SK-N-SH (cell line): ENCODE results near the gene D2HGDH. TPM values are rescaled to one million over a fixed set of nuclear protein-coding genes. Genes with fewer than 3 reads are reported as not detected.
A peak's percentile ranks its signal among the peaks of the same experiment; 100 is the strongest.

Source experiments
- CTCF ChIA-PET: fragments of 300-600, 350-600 bp; formaldehyde crosslinking; extraction: SDS; loops from one replicate; lab custom pipeline; 2021; lab: Yijun Ruan, JAX
- POLR2A ChIA-PET: fragments of 350-600 bp; sonication (Branson Sonifier 250); formaldehyde crosslinking; extraction: SDS; loops from one replicate; lab custom pipeline; 2020; ENCODE audit warnings: antibody characterized with exemption, inconsistent platforms; lab: Yijun Ruan, JAX
- DNase-seq: peaks from one replicate; pipeline ENCODE4 v3.0.0; 2012
- H2AFZ ChIP-seq: fragments of 200-600 bp; sonication (generic); 2 replicates; pipeline ENCODE4 v1.8.1; 2016; ENCODE audit warnings: antibody characterized with exemption, mild to moderate bottlenecking, low read depth
- H3F3A ChIP-seq: fragments of 200-600 bp; sonication (generic); replicated peaks from 2 replicates; pipeline ENCODE3; 2016; ENCODE audit warnings: antibody characterized with exemption, mild to moderate bottlenecking; ENCODE audit not compliant: insufficient read depth
- H3K27ac ChIP-seq, 2 experiments: fragments of 200-500 bp in 1 of 2; fragments of 200-600 bp in 1 of 2; sonication (Bioruptor generic) in 1 of 2; sonication (generic), shearing (Covaris generic) in 1 of 2; 2 replicates each; pipeline versions ENCODE4 v1.5.1 to v1.6.1; 2014 to 2016; ENCODE audit warnings: low read depth in 2 of 2, inconsistent platforms in 1 of 2, low read length in 1 of 2, mild to moderate bottlenecking in 1 of 2, mixed read lengths in 1 of 2
- H3K27me3 ChIP-seq: fragments of 200-600 bp; sonication (generic), shearing (Covaris generic); 2 replicates; pipeline ENCODE4 v1.6.1; 2016; ENCODE audit warnings: mixed run types; ENCODE audit not compliant: insufficient read depth
- H3K36me3 ChIP-seq, 2 experiments: fragments of 200-500 bp in 1 of 2; fragments of 200-600 bp in 1 of 2; sonication (Bioruptor generic) in 1 of 2; sonication (generic) in 1 of 2; replicated peaks in 1 of 2; 2 replicates each; pipeline versions ENCODE3 to v1.5.1; 2014 to 2016; ENCODE audit warnings: low read length in 1 of 2, mild to moderate bottlenecking in 1 of 2; ENCODE audit not compliant: insufficient read depth in 2 of 2, control insufficient read depth in 1 of 2
- H3K4me1 ChIP-seq, 2 experiments: fragments of 200-500 bp in 1 of 2; fragments of 200-600 bp in 1 of 2; sonication (Bioruptor generic) in 1 of 2; sonication (generic), shearing (Covaris generic) in 1 of 2; 2 replicates each; pipeline versions ENCODE4 v1.5.1 to v1.6.1; 2014 to 2016; ENCODE audit warnings: low read depth in 1 of 2, low read length in 1 of 2, mixed run types in 1 of 2; ENCODE audit not compliant: insufficient read depth in 2 of 2, control insufficient read depth in 1 of 2
- H3K4me2 ChIP-seq: fragments of 200-600 bp; sonication (generic), shearing (Covaris generic); 2 replicates; pipeline ENCODE4 v1.6.1; 2017; ENCODE audit warnings: mixed run types
- H3K4me3 ChIP-seq, 2 experiments: fragments of 200-500 bp in 1 of 2; fragments of 200-600 bp in 1 of 2; sonication (Bioruptor generic) in 1 of 2; sonication (generic), shearing (Covaris generic) in 1 of 2; 2 replicates each; pipeline versions ENCODE4 v1.5.1 to v1.8.1; 2014 to 2016; ENCODE audit warnings: low read depth in 2 of 2, inconsistent platforms in 1 of 2, low read length in 1 of 2, mild to moderate bottlenecking in 1 of 2, mixed read lengths in 1 of 2, moderate library complexity in 1 of 2
- H3K79me2 ChIP-seq: fragments of 200-600 bp; sonication (generic); 2 replicates; pipeline ENCODE4 v1.8.1; 2017; ENCODE audit warnings: mild to moderate bottlenecking; ENCODE audit not compliant: insufficient read depth
- H3K9ac ChIP-seq: fragments of 200-600 bp; sonication (generic); 2 replicates; pipeline ENCODE4 v1.6.1; 2017; ENCODE audit warnings: mixed run types
- H3K9me2 ChIP-seq: fragments of 200-600 bp; sonication (generic); 2 replicates; pipeline ENCODE4 v1.6.1; 2017; ENCODE audit warnings: mixed run types
- H3K9me3 ChIP-seq: fragments of 200-600 bp; sonication (generic); 2 replicates; pipeline ENCODE4 v1.6.1; 2017; ENCODE audit warnings: mixed run types, mild to moderate bottlenecking, moderate library complexity
- H4K20me1 ChIP-seq: fragments of 200-600 bp; sonication (generic); 2 replicates; pipeline ENCODE4 v1.6.1; 2017; ENCODE audit warnings: mild to moderate bottlenecking, mixed run types; ENCODE audit not compliant: insufficient read depth
- CTCF ChIP-seq: fragments of 200-600 bp; sonication (generic); IDR thresholded peaks from 2 replicates; pipeline ENCODE4 v1.6.1; 2017; ENCODE audit warnings: antibody characterized with exemption, mild to moderate bottlenecking, moderate library complexity
- ELF1 ChIP-seq: IDR thresholded peaks from 2 replicates; pipeline ENCODE4 v1.4.0; 2012
- EP300 ChIP-seq, 2 experiments: IDR thresholded peaks; 2 replicates each; pipeline versions ENCODE4 v1.4.0 to v1.6.1; 2012; ENCODE audit warnings: borderline replicate concordance in 1 of 2, low read depth in 1 of 2, low read length in 1 of 2
- EZH2phosphoT487 ChIP-seq: fragments of 200-600 bp; sonication (generic); IDR thresholded peaks from 2 replicates; pipeline ENCODE4 v1.6.1; 2017; ENCODE audit warnings: low read depth, mixed run types, mild to moderate bottlenecking, antibody characterized with exemption, moderate library complexity, borderline replicate concordance
- FOXJ3 ChIP-seq: sonication (generic); formaldehyde crosslinking; IDR thresholded peaks from 2 replicates; pipeline ENCODE4 v1.5.1; 2020; ENCODE audit warnings: mild to moderate bottlenecking, missing genetic modification reagents
- IRF3 ChIP-seq: fragments of 150-350 bp; IDR thresholded peaks from 2 replicates; pipeline ENCODE4 v1.6.1; 2016; ENCODE audit warnings: mild to moderate bottlenecking, low read depth, low read length
- JUND ChIP-seq: IDR thresholded peaks from 2 replicates; pipeline ENCODE4 v1.4.0; 2012
- MXI1 ChIP-seq: IDR thresholded peaks from 2 replicates; pipeline ENCODE4 v1.6.1; 2012; ENCODE audit warnings: mild to moderate bottlenecking, low read depth, low read length, improper control_type of control experiment
- NFIC ChIP-seq: IDR thresholded peaks from 2 replicates; pipeline ENCODE4 v1.4.0; 2012; ENCODE audit warnings: borderline replicate concordance
- RAD21 ChIP-seq: IDR thresholded peaks from 2 replicates; pipeline ENCODE4 v1.6.1; 2012; ENCODE audit warnings: mild to moderate bottlenecking, low read length
- REST ChIP-seq: IDR thresholded peaks from 2 replicates; pipeline ENCODE4 v1.6.1; 2012; ENCODE audit warnings: mild to moderate bottlenecking, low read depth, low read length, moderate library complexity
- RXRA ChIP-seq: IDR thresholded peaks from 2 replicates; pipeline ENCODE4 v1.4.0; 2012; ENCODE audit warnings: low read depth, mild to moderate bottlenecking, borderline replicate concordance
- YY1 ChIP-seq: IDR thresholded peaks from 2 replicates; pipeline ENCODE4 v1.4.0; 2012; ENCODE audit warnings: low read depth, mild to moderate bottlenecking
- WGBS: methylation state at CpG from one replicate; pipeline ENCODE4 v1.1.6; 2017; ENCODE audit warnings: low lambda C conversion rate; 5-methylcytosine and 5-hydroxymethylcytosine counted together
- polyA plus RNA-seq, 3 experiments: library from polyadenylated mRNA; depleted of rRNA; stranded (reverse); fragments of >200 nt; gene quantifications; 2 replicates each; pipeline ENCODE4 v1.2.3, GENCODE V29; 2012
- TF ChIP-seq, protein P1 (sequence below): IDR thresholded peaks from 2 replicates; pipeline ENCODE4; 2012

Gene D2HGDH
- polyA plus RNA-seq, 1 of the 3 experiments (the other 2 are of a cell fraction) = 36.3 TPM

- ChIA-PET POLR2A (interaction anchor here (1.1 kb wide), 1 partner anchor 39 kb away, joined by 3 read pairs; no protein-coding TSS in a partner anchor), CTCF (interaction anchor here (0.6 to 2.5 kb wide), 9 partner anchors 8 to 114 kb away, joined by 3 to 13 read pairs (median 4); partner anchors contain the start of genes D2HGDH and GAL3ST2)
- Histone ChIP-seq H3K4me1 (peaks cover 0 to 39% of the 10 kb centered on the region in 2 experiments; a peak in 1 of 4 replicates), H3K4me2 (no peak overlapping the region), H3K27ac (peak overlapping the region in 1 of 2 experiments; percentile 71; a peak in 1 of 4 replicates), H3K9ac (no peak overlapping the region), H3K4me3 (no peak overlapping the region), H4K20me1 (no peaks in the 10 kb centered on the region), H2AFZ (no peak overlapping the region), H3F3A (peaks cover 5% of the 10 kb centered on the region), H3K79me2 (no peaks in the 10 kb centered on the region), H3K27me3 (no peaks in the 10 kb centered on the region), H3K9me2 (no peaks in the 10 kb centered on the region), H3K9me3 (no peaks in the 10 kb centered on the region), H3K36me3 (peaks cover 7 to 8% of the 10 kb centered on the region in 2 experiments)
- peak in 1 of 2 experiments; percentile 19; a peak in 1 of 4 replicates for TF ChIP-seq EP300 (IDR thresholded peaks at IDR 0.05; ENCODE audit: borderline replicate concordance in 1 of 2, low read depth in 1 of 2, low read length in 1 of 2)
- no peak for TF ChIP-seq MXI1
- TF ChIP-seq REST = no peak
- no peak for TF ChIP-seq ELF1
- no peak for TF ChIP-seq RXRA
- no peak for TF ChIP-seq EZH2phosphoT487
- TF ChIP-seq, protein P1, sequence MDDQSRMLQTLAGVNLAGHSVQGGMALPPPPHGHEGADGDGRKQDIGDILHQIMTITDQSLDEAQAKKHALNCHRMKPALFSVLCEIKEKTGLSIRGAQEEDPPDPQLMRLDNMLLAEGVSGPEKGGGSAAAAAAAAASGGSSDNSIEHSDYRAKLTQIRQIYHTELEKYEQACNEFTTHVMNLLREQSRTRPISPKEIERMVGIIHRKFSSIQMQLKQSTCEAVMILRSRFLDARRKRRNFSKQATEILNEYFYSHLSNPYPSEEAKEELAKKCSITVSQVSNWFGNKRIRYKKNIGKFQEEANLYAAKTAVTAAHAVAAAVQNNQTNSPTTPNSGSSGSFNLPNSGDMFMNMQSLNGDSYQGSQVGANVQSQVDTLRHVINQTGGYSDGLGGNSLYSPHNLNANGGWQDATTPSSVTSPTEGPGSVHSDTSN = no peak
- TF ChIP-seq YY1 = no peak
- peak; percentile 29; the same call in 1 of the 2 replicates for TF ChIP-seq RAD21
- no peak for TF ChIP-seq IRF3
- TF ChIP-seq FOXJ3 (CRISPR knock-in tag) = 0 out of 2 replicates have a peak, but pooled peaks have one; percentile 39
- no peak for TF ChIP-seq JUND
- no peak for TF ChIP-seq CTCF
- TF ChIP-seq NFIC = no peak
- 92% methylated on average over 13 of the region's 27 CpGs for WGBS
- peak; percentile 64 for DNase-seq
These were observed 30.1 kb downstream of the D2HGDH start for GRCh38 chr2:241764275-241765241.
